ENCODE data around the gene IL20. TPM values are rescaled to one million over a fixed set of nuclear protein-coding genes. Genes with fewer than 3 reads are reported as not detected.

Gene IL20
- total and polyA plus RNA-seq, 10 of the 15 experiments (the other 5 are each of a cell fraction or from before 2014, with no cell fraction given) = 0.08 to 0.13 TPM; not detected in 8

GRCh38 chr1:206915030-206915735 lies 49.8 kb downstream of the IL20 start:
- Histone ChIP-seq H3K79me2 (ENCODE audit: control insufficient read depth, insufficient read depth, low read length) (peaks cover 68% of the 10 kb centered on the region), H3K36me3 (ENCODE audit: control insufficient read depth in 2 of 2, insufficient read depth in 2 of 2, low read length in 1 of 2) (peaks cover 7 to 30% of the 10 kb centered on the region in 2 experiments), H3K4me2 (ENCODE audit: control insufficient read depth, insufficient read depth) (peak overlapping the region; percentile 95), H2AFZ (ENCODE audit: control insufficient read depth, low read depth, low read length) (no peak overlapping the region), H3K9ac (ENCODE audit: control insufficient read depth, insufficient read depth, low read length) (no peak overlapping the region), H3K27me3 (replicated peaks in 1 of 2; ENCODE audit: control insufficient read depth in 2 of 2, insufficient read depth in 2 of 2, low read length in 1 of 2) (no peaks in the 10 kb centered on the region), H3K9me3 (replicated peaks; ENCODE audit: control insufficient read depth, insufficient read depth, low read length) (no peaks in the 10 kb centered on the region), H4K20me1 (ENCODE audit: control insufficient read depth, insufficient read depth) (peaks cover 7% of the 10 kb centered on the region), H3K4me3 (peak overlapping the region; percentile 86; the same call in 1 of the 2 replicates), H3K4me1 (ENCODE audit: control insufficient read depth, insufficient read depth, low read length) (peaks cover 41% of the 10 kb centered on the region), H3K27ac (ENCODE audit: control insufficient read depth, insufficient read depth) (no peak overlapping the region; the same call in 1 of the 2 replicates)
- WGBS (ENCODE audit: insufficient coverage, insufficient replicate concordance, low lambda C conversion rate, missing lambda C conversion rate) = 90% methylated on average over 15 of the region's 15 CpGs
- BruUV-seq (replicated peaks) = no TSS peak
- intact Hi-C loops (cut with micrococcal nuclease; ENCODE audit: unreplicated experiment) = loop anchor here (10.0 kb wide), 1 partner anchor 410 kb away; the partner anchor contains the start of gene RASSF5
- RAD21 ChIA-PET (ENCODE audit: unreplicated experiment) = interaction anchor here (1.0 to 12.9 kb wide), 5 partner anchors 16 to 180 kb away, joined by 3 to 371 read pairs (median 25); no protein-coding TSS in a partner anchor
- SMC1A ChIA-PET (ENCODE audit: uncharacterized antibody, unreplicated experiment) = interaction anchor here (0.8 to 12.6 kb wide), 9 partner anchors 10 to 305 kb away, joined by 3 to 431 read pairs (median 5); no protein-coding TSS in a partner anchor
- DNase-seq (ENCODE audit: low read depth, low spot score) = no peak
- CTCF ChIA-PET = interaction anchor here (0.9 to 12.9 kb wide), 9 partner anchors 16 to 280 kb away, joined by 3 to 643 read pairs (median 3); partner anchors contain the start of genes DYRK3 and IL20
- in situ Hi-C loops (cut with MboI) = no loop called here
- no peak for ATAC-seq
- peak; percentile 69 for TF ChIP-seq PKNOX1 (IDR thresholded peaks at IDR 0.05)
- TF ChIP-seq CHD2 (IDR thresholded peaks at IDR 0.05; ENCODE audit: borderline replicate concordance, low read depth, low read length) = no peak
- no peak for TF ChIP-seq BCL3 (IDR thresholded peaks at IDR 0.05; ENCODE audit: borderline replicate concordance, insufficient read depth, low read depth, low read length, poor library complexity, severe bottlenecking)
- no peak for TF ChIP-seq MEF2B (IDR thresholded peaks at IDR 0.05; ENCODE audit: partially characterized antibody, poor library complexity, severe bottlenecking)
- no peak for TF ChIP-seq IRF3 (IDR thresholded peaks at IDR 0.05)
- no peak for TF ChIP-seq MAX (IDR thresholded peaks at IDR 0.05; ENCODE audit: low read depth, low read length)
- no peak for TF ChIP-seq JUNB (IDR thresholded peaks at IDR 0.05)
- FAIRE-seq = no peak
- POLR2A ChIA-PET = interaction anchor here (0.6 to 12.2 kb wide), 3 partner anchors 16 to 172 kb away, joined by 3 to 222 read pairs (median 3); no protein-coding TSS in a partner anchor

Measured in GM12878 (cell line).